A673 (cell line): Measurements from ENCODE around the gene HSPB8. TPM values are rescaled to one million over a fixed set of nuclear protein-coding genes. Genes with fewer than 3 reads are reported as not detected.
A peak's percentile ranks its signal among the peaks of the same experiment; 100 is the strongest.

Source experiments
- BruUV-seq: library from RNA; stranded (reverse); fragments of 400-500 nt; replicated peaks from 2 replicates; lab custom pipeline; 2021; lab: Mats Ljungman, UMichigan
- CTCF ChIA-PET: fragments of 300-600 bp; sonication (Branson Sonifier 250); formaldehyde crosslinking; loops from one replicate; lab custom pipeline; 2022; ENCODE audit warnings: antibody characterized with exemption; lab: Charles Lee
- POLR2A ChIA-PET: fragments of 300-600 bp; sonication (Branson Sonifier 250); formaldehyde crosslinking; loops from one replicate; lab custom pipeline; 2022; ENCODE audit warnings: antibody characterized with exemption; ENCODE audit not compliant: low non-redundant PET; lab: Charles Lee
- DNase-seq: peaks from one replicate; pipeline ENCODE4 v3.0.0-alpha.2; 2015; ENCODE audit warnings: low spot score
- H3K27ac ChIP-seq: fragments of 200-600 bp; sonication (generic); 2 replicates; pipeline ENCODE4 v1.5.1; 2016; ENCODE audit warnings: mixed run types, low read depth, mild to moderate bottlenecking, mixed read lengths, antibody characterized with exemption, low read length; ENCODE audit not compliant: poor library complexity, severe bottlenecking
- H3K27me3 ChIP-seq: fragments of 200-600 bp; sonication (generic); replicated peaks from 2 replicates; pipeline ENCODE4 v1.6.1; 2017; ENCODE audit warnings: mixed run types, low read depth, mild to moderate bottlenecking, mixed read lengths, antibody characterized with exemption, low read length; ENCODE audit not compliant: insufficient read depth, poor library complexity
- H3K36me3 ChIP-seq: fragments of 200-600 bp; sonication (generic); 2 replicates; pipeline ENCODE4 v1.6.1; 2016; ENCODE audit warnings: mixed run types, mild to moderate bottlenecking, mixed read lengths, antibody characterized with exemption, low read length; ENCODE audit not compliant: insufficient read depth, poor library complexity, severe bottlenecking
- H3K4me1 ChIP-seq: fragments of 200-600 bp; sonication (generic); 2 replicates; pipeline ENCODE4 v1.6.1; 2017; ENCODE audit warnings: mixed run types, mild to moderate bottlenecking, mixed read lengths, antibody characterized with exemption, low read length; ENCODE audit not compliant: insufficient read depth, poor library complexity, severe bottlenecking
- H3K4me3 ChIP-seq: fragments of 200-600 bp; sonication (generic); 2 replicates; pipeline ENCODE4 v1.5.1; 2016; ENCODE audit warnings: low read depth, mixed run types, mild to moderate bottlenecking, mixed read lengths, low read length; ENCODE audit not compliant: poor library complexity, severe bottlenecking
- H3K9me3 ChIP-seq: fragments of 200-600 bp; sonication (generic); 2 replicates; pipeline ENCODE4 v1.6.1; 2016; ENCODE audit warnings: mixed run types, low read depth, mild to moderate bottlenecking, mixed read lengths, antibody characterized with exemption, low read length; ENCODE audit not compliant: poor library complexity, severe bottlenecking
- EZH2 ChIP-seq: fragments of 200-600 bp; sonication (generic); IDR thresholded peaks from 2 replicates; pipeline ENCODE4 v1.6.1; 2017; ENCODE audit warnings: borderline replicate concordance, low read depth, mild to moderate bottlenecking, mixed read lengths, antibody characterized with exemption, low read length; ENCODE audit not compliant: poor library complexity, severe bottlenecking
- intact Hi-C: fragments of 100-400 bp; cut with micrococcal nuclease; formaldehyde crosslinking; loops from one replicate; pipeline ENCODE4 v1.10.0; 2022; ENCODE audit not compliant: unreplicated experiment
- total RNA-seq: library from RNA; stranded (reverse); gene quantifications from 2 replicates; pipeline ENCODE4 v1.2.3, GENCODE V29; 2021
- TF ChIP-seq, protein P1 (sequence below): fragments of 300-800, 200-600 bp; sonication (generic); conservative IDR thresholded peaks from 2 replicates; pipeline ENCODE4 v1.5.1; 2017; ENCODE audit warnings: low read depth, mild to moderate bottlenecking, antibody characterized with exemption, low read length, moderate library complexity, mixed read lengths

HSPB8 gene
- total RNA-seq, 1 experiment from 2014 or later = 0.13 TPM

DNA sequence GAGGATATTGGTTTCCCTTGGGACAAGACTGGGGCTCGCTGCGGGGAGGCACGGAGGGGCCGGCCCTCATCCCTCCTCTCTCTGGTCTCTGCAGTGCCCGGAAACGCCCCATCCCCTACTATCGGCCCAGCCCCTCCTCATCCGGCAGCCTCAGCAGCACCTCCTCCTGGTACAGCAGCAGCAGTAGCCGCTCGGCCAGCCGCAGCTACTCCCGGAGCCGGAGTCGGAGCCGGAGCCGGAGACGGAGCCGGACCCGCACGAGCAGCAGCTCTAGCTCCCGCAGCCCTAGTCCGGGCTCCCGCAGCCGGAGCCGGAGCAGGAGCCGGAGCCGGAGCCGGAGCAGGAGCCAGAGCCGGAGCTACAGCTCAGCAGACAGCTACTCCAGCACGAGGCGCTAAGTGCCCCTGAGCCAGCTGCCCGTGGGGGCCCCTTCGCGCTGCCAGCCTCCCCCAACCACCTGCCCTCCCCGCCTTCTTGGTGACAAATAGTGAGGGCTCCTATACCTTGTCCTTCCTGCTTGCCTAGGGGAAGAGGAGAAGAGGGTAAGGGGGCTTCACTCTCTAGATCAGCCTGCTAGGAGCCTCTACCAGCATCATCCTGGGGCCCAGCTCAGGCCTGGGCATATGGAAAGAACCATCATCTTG is 22.2 kb upstream of the HSPB8 start:
- Histone ChIP-seq H3K4me3 (no peak overlapping the region), H3K9me3 (no peaks in the 10 kb centered on the region), H3K36me3 (no peaks in the 10 kb centered on the region), H3K27ac (no peak overlapping the region), H3K4me1 (no peaks in the 10 kb centered on the region), H3K27me3 (peaks cover 23% of the 10 kb centered on the region)
- no peak for DNase-seq
- TF ChIP-seq EZH2 = no peak
- TF ChIP-seq, protein P1, sequence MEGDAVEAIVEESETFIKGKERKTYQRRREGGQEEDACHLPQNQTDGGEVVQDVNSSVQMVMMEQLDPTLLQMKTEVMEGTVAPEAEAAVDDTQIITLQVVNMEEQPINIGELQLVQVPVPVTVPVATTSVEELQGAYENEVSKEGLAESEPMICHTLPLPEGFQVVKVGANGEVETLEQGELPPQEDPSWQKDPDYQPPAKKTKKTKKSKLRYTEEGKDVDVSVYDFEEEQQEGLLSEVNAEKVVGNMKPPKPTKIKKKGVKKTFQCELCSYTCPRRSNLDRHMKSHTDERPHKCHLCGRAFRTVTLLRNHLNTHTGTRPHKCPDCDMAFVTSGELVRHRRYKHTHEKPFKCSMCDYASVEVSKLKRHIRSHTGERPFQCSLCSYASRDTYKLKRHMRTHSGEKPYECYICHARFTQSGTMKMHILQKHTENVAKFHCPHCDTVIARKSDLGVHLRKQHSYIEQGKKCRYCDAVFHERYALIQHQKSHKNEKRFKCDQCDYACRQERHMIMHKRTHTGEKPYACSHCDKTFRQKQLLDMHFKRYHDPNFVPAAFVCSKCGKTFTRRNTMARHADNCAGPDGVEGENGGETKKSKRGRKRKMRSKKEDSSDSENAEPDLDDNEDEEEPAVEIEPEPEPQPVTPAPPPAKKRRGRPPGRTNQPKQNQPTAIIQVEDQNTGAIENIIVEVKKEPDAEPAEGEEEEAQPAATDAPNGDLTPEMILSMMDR = 0 out of 2 replicates have a peak, but pooled peaks have one; percentile 19
- ChIA-PET CTCF (no interaction called here), POLR2A (no interaction called here)
- intact Hi-C loops = no loop called here
- BruUV-seq = no TSS peak

DNA sequence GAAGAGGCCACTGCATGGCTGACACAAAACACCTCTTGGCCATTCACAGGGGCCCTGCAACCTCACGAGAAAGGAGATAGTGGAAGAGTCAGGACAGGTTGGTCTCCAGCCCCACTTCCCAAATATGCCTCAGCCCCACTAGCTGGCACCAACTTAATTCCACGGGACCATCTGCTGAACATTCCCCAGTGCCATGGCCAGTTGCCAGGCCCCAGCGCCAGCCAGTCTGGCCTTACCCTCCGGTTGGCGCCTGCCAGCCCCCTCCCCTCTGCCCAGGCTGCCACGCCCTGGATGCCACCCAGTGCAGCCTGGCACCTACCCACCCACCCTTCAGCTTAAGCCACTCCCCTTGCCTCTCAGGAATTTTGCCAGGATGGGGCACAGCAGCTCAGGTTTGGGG is 21.2 kb upstream of the HSPB8 start:
- H3K36me3 ChIP-seq = no peaks in the 10 kb centered on the region
- intact Hi-C loops = no loop called here
- no TSS peak for BruUV-seq
- no peak overlapping the region for H3K4me3 ChIP-seq
- H3K4me1 ChIP-seq = no peaks in the 10 kb centered on the region
- CTCF ChIA-PET = no interaction called here
- POLR2A ChIA-PET = no interaction called here
- no peak overlapping the region for H3K27ac ChIP-seq
- TF ChIP-seq EZH2 = no peak
- TF ChIP-seq, protein P1 = no peak
- no peak for DNase-seq
- no peaks in the 10 kb centered on the region for H3K9me3 ChIP-seq
- peaks cover 32% of the 10 kb centered on the region for H3K27me3 ChIP-seq

DNA sequence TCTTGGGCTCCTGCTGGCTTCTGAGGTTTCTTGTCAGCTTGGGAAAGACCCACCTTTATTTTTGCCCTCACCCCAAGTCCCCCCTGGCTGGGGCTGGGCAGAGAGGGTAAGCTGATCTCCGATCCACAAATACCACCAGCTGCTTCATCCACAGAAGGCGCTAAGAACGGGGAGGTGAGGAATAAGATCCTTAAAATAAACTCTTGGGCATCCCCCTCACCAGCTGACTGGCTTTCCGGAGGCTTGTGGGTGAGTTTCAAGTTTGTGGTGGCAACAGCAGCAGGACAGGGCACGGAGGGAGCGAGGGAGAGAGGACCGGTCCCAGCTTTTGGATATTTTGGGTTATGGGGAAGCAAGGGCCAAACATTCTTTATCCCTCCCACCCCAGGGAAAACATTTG is 20.8 kb upstream of the HSPB8 start:
- ChIA-PET CTCF (no interaction called here), POLR2A (no interaction called here)
- Histone ChIP-seq H3K9me3 (no peaks in the 10 kb centered on the region), H3K27ac (no peak overlapping the region), H3K36me3 (no peaks in the 10 kb centered on the region), H3K27me3 (peaks cover 36% of the 10 kb centered on the region), H3K4me3 (no peak overlapping the region), H3K4me1 (no peaks in the 10 kb centered on the region)
- TF ChIP-seq, protein P1 = no peak
- no peak for TF ChIP-seq EZH2
- DNase-seq = no peak
- BruUV-seq = no TSS peak
- intact Hi-C loops = no loop called here
